AG04449 (cell line): ENCODE measurements around the gene ELMOD3.

Source experiments
- CTCF ChIA-PET: fragments of 350-600 bp; formaldehyde crosslinking; extraction: SDS; loops from one replicate; lab custom pipeline; 2021; ENCODE audit warnings: antibody characterized with exemption; lab: Yijun Ruan, JAX
- POLR2A ChIA-PET: fragments of 400-600, 350-600 bp; formaldehyde crosslinking; extraction: SDS; loops from one replicate; lab custom pipeline; 2020; ENCODE audit warnings: antibody characterized with exemption, inconsistent platforms; lab: Yijun Ruan, JAX
- DNase-seq: peaks from one replicate; pipeline ENCODE4 v3.0.0-alpha.2; 2010; ENCODE audit warnings: low read depth, low spot score
- H3K4me3 ChIP-seq: 2 replicates; pipeline ENCODE4 v1.5.1; 2011; ENCODE audit warnings: low read depth, mild to moderate bottlenecking, control low read depth, low read length
- TF ChIP-seq, protein P1 (sequence below): IDR thresholded peaks from one replicate; pipeline ENCODE4 v1.5.1; 2011; ENCODE audit warnings: mild to moderate bottlenecking, moderate library complexity, low read length, control low read depth, inconsistent platforms; ENCODE audit not compliant: insufficient read depth; ENCODE audit errors: missing control alignments

ELMOD3 gene

GRCh38 chr2:85439986-85440385 is 85.4 kb downstream of the ELMOD3 start:
- H3K4me3 ChIP-seq: no peak overlapping the region
- TF ChIP-seq, protein P1, sequence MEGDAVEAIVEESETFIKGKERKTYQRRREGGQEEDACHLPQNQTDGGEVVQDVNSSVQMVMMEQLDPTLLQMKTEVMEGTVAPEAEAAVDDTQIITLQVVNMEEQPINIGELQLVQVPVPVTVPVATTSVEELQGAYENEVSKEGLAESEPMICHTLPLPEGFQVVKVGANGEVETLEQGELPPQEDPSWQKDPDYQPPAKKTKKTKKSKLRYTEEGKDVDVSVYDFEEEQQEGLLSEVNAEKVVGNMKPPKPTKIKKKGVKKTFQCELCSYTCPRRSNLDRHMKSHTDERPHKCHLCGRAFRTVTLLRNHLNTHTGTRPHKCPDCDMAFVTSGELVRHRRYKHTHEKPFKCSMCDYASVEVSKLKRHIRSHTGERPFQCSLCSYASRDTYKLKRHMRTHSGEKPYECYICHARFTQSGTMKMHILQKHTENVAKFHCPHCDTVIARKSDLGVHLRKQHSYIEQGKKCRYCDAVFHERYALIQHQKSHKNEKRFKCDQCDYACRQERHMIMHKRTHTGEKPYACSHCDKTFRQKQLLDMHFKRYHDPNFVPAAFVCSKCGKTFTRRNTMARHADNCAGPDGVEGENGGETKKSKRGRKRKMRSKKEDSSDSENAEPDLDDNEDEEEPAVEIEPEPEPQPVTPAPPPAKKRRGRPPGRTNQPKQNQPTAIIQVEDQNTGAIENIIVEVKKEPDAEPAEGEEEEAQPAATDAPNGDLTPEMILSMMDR: no peak
- CTCF ChIA-PET: interaction anchor here (1.7 to 34.9 kb wide), 2 partner anchors 20 to 108 kb away, joined by 11 to 922 read pairs; partner anchors contain the start of genes GGCX and MAT2A
- no peak for DNase-seq
- POLR2A ChIA-PET: no interaction called here

- POLR2A ChIA-PET: no interaction called here
- TF ChIP-seq, protein P1: no peak
- DNase-seq: no peak
- no peak overlapping the region for H3K4me3 ChIP-seq
- CTCF ChIA-PET: interaction anchor here (1.7 to 34.9 kb wide), 2 partner anchors 21 to 107 kb away, joined by 11 to 922 read pairs; partner anchors contain the start of genes GGCX and MAT2A
Measured at GRCh38 chr2:85440729-85441128, 86.2 kb downstream of the ELMOD3 start.
